ENCODE measurements around the gene GEMIN5. TPM values are rescaled to one million over a fixed set of nuclear protein-coding genes. Genes with fewer than 3 reads are reported as not detected.
"Not testable (repeated sequence)": the region's sequence is repeated elsewhere in the genome, so short reads cannot be mapped to it uniquely, and the experiment has no call there.

Gene GEMIN5, protein sequence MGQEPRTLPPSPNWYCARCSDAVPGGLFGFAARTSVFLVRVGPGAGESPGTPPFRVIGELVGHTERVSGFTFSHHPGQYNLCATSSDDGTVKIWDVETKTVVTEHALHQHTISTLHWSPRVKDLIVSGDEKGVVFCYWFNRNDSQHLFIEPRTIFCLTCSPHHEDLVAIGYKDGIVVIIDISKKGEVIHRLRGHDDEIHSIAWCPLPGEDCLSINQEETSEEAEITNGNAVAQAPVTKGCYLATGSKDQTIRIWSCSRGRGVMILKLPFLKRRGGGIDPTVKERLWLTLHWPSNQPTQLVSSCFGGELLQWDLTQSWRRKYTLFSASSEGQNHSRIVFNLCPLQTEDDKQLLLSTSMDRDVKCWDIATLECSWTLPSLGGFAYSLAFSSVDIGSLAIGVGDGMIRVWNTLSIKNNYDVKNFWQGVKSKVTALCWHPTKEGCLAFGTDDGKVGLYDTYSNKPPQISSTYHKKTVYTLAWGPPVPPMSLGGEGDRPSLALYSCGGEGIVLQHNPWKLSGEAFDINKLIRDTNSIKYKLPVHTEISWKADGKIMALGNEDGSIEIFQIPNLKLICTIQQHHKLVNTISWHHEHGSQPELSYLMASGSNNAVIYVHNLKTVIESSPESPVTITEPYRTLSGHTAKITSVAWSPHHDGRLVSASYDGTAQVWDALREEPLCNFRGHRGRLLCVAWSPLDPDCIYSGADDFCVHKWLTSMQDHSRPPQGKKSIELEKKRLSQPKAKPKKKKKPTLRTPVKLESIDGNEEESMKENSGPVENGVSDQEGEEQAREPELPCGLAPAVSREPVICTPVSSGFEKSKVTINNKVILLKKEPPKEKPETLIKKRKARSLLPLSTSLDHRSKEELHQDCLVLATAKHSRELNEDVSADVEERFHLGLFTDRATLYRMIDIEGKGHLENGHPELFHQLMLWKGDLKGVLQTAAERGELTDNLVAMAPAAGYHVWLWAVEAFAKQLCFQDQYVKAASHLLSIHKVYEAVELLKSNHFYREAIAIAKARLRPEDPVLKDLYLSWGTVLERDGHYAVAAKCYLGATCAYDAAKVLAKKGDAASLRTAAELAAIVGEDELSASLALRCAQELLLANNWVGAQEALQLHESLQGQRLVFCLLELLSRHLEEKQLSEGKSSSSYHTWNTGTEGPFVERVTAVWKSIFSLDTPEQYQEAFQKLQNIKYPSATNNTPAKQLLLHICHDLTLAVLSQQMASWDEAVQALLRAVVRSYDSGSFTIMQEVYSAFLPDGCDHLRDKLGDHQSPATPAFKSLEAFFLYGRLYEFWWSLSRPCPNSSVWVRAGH (N-terminal part only)
- total RNA-seq = 13.5 and 23.3 TPM in 2 replicates

DNA sequence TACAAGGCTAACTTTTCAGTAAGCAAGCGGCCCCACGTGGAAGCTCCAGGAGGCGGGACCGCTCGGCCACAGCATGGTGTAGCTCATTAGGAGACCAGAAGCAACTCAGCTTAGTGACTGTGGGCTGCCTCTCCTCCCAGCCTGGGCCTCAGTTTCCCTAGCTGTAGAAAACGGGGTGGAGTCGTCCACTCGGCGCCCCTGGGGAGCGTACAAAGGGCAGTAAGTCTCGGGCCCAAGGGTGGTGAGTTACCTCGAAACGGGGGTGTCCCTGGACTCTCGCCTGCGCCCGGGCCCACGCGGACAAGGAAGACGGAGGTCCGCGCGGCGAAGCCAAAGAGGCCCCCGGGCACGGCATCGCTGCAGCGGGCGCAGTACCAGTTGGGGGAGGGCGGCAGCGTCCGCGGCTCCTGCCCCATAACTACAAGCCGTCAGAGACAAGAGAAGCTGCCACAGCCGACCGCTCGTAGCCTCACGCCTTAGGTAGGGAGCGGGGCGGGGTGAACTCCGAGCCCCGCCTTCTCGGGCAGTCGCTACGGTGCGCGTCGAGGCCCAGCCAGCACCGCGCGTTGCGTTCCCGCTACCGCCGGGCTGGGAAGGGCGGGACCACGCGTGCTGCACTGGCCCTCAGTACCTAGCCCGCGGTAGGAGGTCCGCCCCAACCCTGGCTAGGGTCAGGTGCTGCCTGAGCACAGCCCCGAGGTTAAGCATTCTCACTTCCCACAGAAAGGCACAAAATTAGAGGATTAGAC, at the start of gene GEMIN5:
TSS of gene GEMIN5 (minus strand) at position 494 of the 749 bp plus-strand sequence. CDS start at position 416, 78 bp downstream.
- TF ChIP-seq, protein P1, sequence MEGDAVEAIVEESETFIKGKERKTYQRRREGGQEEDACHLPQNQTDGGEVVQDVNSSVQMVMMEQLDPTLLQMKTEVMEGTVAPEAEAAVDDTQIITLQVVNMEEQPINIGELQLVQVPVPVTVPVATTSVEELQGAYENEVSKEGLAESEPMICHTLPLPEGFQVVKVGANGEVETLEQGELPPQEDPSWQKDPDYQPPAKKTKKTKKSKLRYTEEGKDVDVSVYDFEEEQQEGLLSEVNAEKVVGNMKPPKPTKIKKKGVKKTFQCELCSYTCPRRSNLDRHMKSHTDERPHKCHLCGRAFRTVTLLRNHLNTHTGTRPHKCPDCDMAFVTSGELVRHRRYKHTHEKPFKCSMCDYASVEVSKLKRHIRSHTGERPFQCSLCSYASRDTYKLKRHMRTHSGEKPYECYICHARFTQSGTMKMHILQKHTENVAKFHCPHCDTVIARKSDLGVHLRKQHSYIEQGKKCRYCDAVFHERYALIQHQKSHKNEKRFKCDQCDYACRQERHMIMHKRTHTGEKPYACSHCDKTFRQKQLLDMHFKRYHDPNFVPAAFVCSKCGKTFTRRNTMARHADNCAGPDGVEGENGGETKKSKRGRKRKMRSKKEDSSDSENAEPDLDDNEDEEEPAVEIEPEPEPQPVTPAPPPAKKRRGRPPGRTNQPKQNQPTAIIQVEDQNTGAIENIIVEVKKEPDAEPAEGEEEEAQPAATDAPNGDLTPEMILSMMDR (IDR thresholded peaks at IDR 0.05; ENCODE audit: insufficient read depth, low read depth, low read length) = no peak
- peak within 1 kb of the TSS; percentile 95 for H3K4me3 ChIP-seq (ENCODE audit: low read depth, low read length)
- DNase-seq (ENCODE audit: low read depth) = peak; percentile 85

DNA sequence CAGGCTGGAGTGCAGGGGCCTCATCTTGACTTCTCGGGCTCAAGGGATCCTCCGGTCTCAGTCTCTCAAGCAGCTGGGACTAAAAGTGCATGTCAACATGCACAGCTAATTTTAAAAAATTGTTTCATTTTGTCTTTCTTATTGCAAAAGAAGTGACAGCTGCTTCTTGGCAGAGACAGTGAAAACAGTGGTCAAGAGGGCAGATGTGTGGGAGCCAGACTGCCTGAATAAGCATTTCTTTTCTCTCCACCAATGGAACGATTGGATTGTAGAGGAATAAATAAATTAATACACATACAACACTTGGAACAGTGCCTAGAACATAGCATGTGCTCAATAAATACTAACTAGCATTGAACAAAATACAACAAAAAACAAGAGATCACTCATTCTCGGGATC, 48.1 kb upstream of the GEMIN5 start:
- TF ChIP-seq, protein P1 (IDR thresholded peaks at IDR 0.05; ENCODE audit: insufficient read depth, low read depth, low read length) = no peak

DNA sequence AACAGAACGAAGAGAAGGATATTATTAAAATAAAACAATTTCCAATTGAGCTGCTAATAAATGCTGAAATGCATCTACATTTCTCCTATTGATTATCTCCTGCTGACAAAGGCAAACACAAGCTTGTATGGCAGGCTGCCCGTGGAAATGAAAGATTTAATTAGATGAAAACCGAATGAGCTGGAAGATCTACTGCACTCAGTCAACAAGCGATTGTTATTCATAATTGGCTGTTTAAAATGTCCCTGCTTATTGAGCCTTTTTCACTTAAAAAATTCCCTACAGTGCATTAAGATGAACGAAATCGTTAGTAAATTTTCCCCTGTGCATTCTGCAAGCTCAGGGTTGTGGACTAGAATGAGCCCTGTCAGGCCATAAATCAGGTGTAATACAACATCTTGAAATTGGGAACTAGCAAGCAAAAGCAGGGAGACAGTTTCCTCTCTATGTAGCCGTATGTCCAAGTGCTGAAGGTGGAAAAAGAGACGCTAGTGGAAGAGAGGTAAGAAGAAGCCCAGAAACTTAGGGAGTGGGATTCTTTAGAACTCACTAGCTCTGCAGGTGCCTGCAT, 47.0 kb upstream of the GEMIN5 start:
- H3K4me3 ChIP-seq (ENCODE audit: low read depth, low read length) = no peak overlapping the region
- TF ChIP-seq, protein P1 (IDR thresholded peaks at IDR 0.05; ENCODE audit: insufficient read depth, low read depth, low read length) = no peak

More for the DNA sequence above, 48.1 kb upstream of the GEMIN5 start:
- DNase-seq (ENCODE audit: low read depth) = peak; percentile 55
- H3K4me3 ChIP-seq (ENCODE audit: low read depth, low read length) = no peak overlapping the region

DNA sequence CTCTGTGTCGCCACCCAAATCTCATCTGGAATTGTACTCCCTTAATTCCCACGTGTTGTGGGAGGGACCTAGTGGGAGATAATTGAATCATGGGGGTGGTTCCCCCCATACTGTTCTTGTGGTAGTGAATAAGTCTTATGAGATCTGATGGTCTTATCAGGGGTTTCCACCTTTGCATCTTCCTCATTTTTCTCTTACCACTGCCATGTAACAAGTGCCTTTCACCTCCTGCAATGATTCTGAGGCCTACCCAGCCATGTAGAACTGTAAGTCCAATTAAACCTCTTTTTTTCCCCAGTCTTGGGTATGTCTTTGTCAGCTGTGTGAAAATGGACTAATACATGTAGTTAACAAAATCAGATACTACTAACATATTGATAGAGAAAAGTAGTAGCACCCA, 40.3 kb upstream of the GEMIN5 start:
- H3K4me3 ChIP-seq (ENCODE audit: low read depth, low read length); DNase-seq (ENCODE audit: low read depth): not testable (repeated sequence)

More for the DNA sequence above, 47.0 kb upstream of the GEMIN5 start:
- DNase-seq (ENCODE audit: low read depth) = no peak

DNA sequence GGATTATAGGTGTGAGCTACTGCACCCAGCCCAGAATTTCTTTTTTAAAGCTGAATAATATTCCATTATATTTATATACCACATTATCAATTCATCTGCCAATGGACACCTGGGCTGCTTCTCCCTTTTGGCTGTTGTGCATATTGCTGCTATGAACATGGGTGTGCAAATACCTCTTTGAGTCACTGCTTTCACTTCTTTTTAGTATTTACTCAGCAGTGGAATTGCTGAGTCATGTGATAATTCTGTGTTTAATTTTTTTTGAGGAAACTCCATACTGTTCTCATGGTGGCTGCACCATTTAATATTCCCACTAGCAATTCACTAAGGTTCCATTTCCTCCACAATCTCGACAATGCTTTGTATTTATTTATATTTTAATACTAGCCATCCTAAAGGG, 39.4 kb upstream of the GEMIN5 start:
- TF ChIP-seq, protein P1 (IDR thresholded peaks at IDR 0.05; ENCODE audit: insufficient read depth, low read depth, low read length) = no peak
- H3K4me3 ChIP-seq (ENCODE audit: low read depth, low read length) = no peak overlapping the region
- DNase-seq (ENCODE audit: low read depth) = peak; percentile 18

DNA sequence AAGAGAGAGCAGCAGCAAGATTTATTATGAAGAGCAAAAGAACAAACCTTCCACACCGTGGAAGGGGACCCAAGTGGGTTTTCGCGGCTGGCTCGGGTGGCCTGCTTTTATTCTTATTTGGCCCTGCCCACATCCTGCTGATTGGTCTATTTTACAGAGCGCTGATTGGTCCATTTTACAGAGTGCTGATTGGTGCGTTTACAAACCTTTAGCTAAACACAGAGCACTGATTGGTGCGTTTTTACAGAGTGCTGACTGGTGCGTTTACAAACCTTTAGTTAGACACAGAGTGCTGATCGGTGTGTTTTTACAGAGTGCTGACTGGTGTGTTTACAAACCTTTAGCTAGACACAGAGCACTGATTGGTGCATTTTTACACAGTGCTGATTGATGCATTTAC, 38.1 kb upstream of the GEMIN5 start:
- not testable (repeated sequence) for DNase-seq (ENCODE audit: low read depth); H3K4me3 ChIP-seq (ENCODE audit: low read depth, low read length)

Data from fibroblast of villous mesenchyme (primary cell).